Erythroblast (primary cell): ENCODE measurements around the gene NEURL2.
"Not testable (repeated sequence)": the region's sequence is repeated elsewhere in the genome, so short reads cannot be mapped to it uniquely, and the experiment has no call there.

Experiments
- DNase-seq, 2 experiments: peaks; one replicate each; lab custom pipeline; 2025; lab: John Stamatoyannopoulos, UW
- GATA1 ChIP-seq: IDR thresholded peaks from 2 replicates; pipeline ENCODE4 v1.6.1; 2011; ENCODE audit warnings: low read depth, mild to moderate bottlenecking, control low read depth, low read length, moderate library complexity
- POLR2A ChIP-seq: IDR thresholded peaks from 2 replicates; pipeline ENCODE4 v1.6.1; 2011; ENCODE audit warnings: mild to moderate bottlenecking, low read length

The NEURL2 gene

DNA sequence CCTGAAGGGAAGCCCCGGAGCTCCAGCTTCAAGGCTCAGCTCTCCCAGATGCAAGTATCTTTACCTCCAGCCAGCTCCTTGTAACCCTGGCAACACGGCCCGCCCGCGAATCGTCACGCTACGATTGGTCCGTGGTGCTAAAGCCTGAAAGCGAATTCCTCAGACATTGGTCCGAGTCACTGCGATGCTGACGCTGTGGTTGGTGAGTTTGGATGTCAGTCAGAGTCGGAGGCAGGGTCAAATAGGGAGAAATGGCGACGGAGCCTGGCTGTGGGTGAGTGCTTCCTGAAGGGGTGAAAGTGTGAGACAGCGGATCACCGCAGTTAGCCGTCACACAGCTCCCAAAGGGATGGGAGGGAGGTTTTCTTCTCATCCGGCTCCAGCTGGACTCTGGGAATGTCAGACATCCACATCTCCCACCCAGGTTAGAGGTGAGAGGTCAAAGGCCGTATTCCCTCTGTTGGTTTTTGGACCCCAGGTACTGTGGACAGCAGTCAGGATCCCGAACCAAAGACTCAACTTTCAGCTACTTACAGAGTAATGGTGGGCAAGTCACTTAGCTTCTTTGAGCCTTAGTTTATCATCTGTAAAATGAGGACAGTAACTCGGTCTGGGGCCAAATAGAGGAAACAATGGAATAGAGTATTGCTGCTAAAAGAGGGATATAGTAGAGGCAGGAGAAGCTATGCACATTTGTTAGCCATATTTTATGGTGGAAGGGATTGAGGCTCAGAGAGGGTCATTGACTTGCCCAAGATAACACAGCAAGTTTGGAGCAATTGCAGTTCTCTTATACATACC lies 9.8 kb downstream of the NEURL2 start, which contains the start of gene ZSWIM1:
Gene ZSWIM1, plus strand, starts transcription at position 240 of the 801 bp plus-strand sequence. CDS start 1,366 bp downstream, outside the sequence.
- peak; percentile 97 for TF ChIP-seq POLR2A
- TF ChIP-seq GATA1: no peak
- DNase-seq: peak; percentile 99 to 100

DNA sequence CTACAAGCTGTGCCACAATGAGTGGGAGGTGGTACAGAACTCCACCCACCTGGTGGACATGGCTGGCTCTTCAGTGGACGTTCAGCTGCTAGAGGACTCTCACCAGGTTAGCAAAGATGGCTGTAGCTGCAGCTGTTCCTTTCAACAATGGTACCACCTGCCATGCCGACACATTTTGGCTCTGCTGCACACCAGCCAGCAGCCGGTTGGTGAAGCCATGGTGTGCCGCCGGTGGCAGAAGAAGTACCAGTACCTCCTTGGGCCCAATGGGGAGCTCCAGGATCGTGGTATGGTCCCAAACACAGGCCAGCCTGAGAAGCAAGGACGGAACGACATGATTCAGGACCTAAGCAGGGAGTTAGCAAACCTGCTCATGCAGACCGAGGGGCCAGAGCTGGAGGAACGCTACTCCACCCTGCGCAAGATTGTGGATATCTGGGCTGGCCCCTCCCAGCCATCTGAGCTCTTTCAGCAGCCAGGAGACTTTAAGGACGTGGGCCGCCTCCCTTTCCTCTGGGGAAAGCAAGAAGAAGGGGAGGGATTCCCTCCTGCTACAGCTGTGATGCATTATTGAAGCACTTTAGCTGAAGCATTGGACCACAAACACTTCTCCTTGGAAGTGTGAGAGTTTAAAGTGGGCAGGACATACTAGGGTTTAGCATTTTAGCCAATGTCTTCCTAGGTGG lies 12.8 kb downstream of the NEURL2 start:
- no peak for TF ChIP-seq POLR2A
- TF ChIP-seq GATA1: no peak

DNA sequence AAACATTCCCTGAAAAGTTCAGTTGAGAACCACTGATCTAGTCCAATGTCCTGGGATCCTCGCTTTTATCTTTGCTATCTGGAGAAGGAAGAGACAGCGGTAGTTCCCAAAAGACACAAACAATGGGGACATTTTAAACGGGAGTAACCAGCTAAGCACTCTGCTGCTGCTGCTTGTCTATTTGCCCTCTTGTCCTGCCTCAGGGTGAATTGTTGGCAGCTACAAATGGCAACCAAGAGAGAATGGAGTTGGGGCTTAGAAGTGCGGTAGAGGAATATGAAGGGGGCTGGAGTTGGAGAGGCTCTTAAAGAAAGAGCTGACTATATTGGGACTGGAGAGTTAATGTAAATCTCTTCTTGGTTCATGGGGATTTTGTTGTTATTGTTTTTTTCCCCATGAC lies 16.4 kb downstream of the NEURL2 start:
- no peak for DNase-seq
- TF ChIP-seq GATA1 (no peak), POLR2A (no peak)

More for the DNA sequence above, 12.8 kb downstream of the NEURL2 start:
- DNase-seq: peak; percentile 91 to 92

- not testable (repeated sequence) for DNase-seq
Measured at GRCh38 chr20:45874104-45874481, 16.9 kb downstream of the NEURL2 start.

DNA sequence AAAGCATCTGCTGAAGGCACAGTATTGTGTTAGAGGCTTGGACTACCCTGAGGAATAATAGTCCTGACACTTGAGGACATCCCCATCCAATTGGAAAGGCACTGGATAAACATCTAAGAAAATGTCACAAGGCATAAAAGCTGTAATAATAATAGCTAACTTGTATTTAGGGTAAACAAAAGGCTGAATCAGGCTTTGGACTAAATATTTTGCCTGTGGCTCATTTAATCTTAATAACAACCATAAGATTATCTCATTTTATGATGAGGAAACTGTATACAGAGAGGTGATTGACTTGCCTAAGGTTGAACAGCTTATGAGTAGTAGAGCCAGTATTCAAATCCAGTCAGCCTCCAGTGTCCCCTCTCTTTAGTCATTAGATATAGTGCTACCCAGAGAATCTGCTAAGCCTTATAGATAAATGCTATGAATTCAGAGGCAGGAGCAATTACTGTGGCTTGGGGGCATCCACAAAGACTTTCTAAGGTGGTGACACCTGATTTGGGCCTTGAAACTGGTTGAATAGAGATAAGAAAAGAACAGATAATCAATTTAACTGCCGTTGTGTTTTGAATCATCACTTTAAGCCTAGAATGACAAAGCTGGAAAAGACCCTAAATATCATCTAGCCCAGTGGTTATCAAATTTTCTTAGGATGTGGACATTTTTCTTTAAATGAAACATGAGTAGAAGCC lies 17.5 kb downstream of the NEURL2 start:
- TF ChIP-seq POLR2A (no peak), GATA1 (no peak)
- DNase-seq: peak; percentile 41 to 76

- DNase-seq: no peak
- TF ChIP-seq GATA1 (no peak), POLR2A (no peak)
Measured at GRCh38 chr20:45872626-45873025, 18.4 kb downstream of the NEURL2 start.

DNA sequence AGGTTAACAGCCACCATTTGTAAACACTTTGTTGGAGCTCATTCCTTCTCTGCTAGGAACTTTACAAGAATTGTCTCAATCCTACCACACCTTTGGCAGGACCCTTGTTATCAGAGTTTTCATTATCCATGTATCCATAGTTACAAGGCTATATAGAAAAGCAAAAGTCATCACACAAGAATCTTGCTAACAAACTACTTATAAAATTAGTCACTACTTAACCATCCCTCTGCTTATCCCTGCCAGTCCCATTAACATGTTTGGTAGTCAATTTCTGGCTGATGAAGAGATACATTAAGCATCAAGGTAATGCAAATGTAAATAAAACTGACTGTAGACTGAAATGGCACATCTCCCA lies 23.2 kb downstream of the NEURL2 start:
- TF ChIP-seq POLR2A (no peak), GATA1 (no peak)

DNA sequence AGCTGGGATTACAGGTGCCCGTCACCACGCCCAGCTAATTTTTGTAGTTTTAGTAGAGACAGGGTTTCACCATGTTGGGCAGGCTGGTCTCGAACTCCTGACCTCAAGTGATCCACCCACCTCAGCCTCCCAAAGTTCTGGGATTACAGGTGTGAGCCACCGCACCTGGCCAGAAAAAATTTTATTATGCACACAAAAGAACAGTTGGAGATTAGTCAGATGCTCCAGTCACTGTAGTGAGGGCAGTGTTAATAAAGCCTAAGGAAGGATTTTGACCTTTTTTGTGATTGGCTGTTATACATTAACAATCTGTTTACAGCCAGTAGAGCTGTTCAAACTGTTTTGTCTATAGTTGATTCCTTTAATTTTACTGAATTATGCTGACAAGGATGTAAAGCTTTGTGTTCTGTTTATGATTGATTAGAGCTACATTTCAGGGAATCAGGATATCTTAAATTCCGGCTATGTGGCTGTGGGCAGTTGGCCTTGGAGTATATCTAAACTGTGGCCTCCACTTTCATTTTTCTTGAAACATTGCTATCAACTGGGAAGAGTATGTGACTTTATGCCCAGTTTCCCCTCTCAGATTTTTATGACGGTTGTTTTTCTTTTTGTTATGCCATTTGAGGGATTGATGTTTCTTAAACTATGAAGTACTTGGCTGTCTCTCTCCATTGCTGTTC lies 23.7 kb downstream of the NEURL2 start:
- TF ChIP-seq POLR2A (no peak), GATA1 (no peak)
- no peak for DNase-seq

More for the DNA sequence above, 23.2 kb downstream of the NEURL2 start:
- no peak for DNase-seq

- no peak for DNase-seq
- TF ChIP-seq POLR2A (no peak), GATA1 (no peak)
Measured at GRCh38 chr20:45866454-45866853, 24.6 kb downstream of the NEURL2 start.

DNA sequence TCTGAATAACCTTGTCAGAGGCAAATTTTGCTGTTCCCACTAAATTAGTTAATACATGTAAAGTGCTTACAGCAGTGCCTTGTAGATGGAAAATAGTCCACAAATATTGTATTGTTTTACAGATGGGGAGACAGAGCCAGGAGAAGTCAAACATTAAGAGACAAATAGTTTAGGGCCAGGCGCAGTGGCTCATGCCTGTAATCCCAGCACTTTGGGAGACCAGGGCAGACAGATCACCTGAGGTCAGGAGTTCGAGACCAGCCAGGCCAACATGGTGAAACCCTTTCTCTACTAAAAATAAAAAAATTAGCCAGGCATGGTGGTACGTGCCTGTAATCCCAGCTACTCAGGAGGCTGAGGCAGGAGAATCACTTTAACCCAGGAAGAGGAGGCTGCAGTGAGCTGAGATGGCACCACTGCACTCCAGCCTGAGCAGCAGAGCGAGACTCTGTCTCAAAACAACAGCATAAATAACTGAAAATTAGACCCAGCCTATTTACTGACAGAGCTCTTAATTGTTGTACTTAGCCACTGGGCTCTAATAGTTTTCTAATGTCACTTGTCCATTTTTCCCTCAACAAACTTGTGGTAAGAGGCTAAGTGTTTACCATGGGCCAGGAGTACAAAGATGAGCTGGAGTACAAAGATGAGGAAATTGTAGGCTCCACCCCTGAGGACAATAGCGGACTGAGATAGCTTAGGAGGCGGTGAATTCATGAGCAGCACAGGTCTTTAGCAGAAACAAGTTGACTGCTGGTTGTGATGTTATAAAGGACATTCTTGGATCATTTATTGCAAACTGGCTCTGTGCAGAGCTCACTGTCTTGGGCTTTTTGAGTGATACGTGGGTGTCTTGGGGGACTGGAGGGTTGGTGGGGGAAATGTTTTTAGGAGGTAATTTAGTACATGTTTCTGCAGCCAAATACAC lies 27.2 kb downstream of the NEURL2 start:
- DNase-seq: peak in 1 of 2 experiments; percentile 36
- no peak for TF ChIP-seq POLR2A

- no peak for TF ChIP-seq POLR2A
- no peak for TF ChIP-seq GATA1
- DNase-seq: peak; percentile 58 to 74
Measured at GRCh38 chr20:45861221-45862075, 29.6 kb downstream of the NEURL2 start.
